Stimulated activated naive B cell treated with anti-CD40 and anti-IgM and Interleukin-4, amounts not matched to agents 10 μg/mL and 1 μg/mL and 100 μg/mL, for 72 hours (primary cell): Measurements from ENCODE around the gene BMP2.

Source experiments
- ATAC-seq, 2 donors: fragments of 150-1000 bp; cut with Tn5 transposase; replicated peaks; 2 replicates each; pipeline ENCODE4 v1.10.0; 2021; ENCODE audit warnings: moderate library complexity in 1 of 2
- DNase-seq: peaks from one replicate; pipeline ENCODE4 v3.0.0; 2021
- H3K27ac Mint-ChIP-seq: one replicate; pipeline ENCODE4 v1.8.0; 2022; ENCODE audit warnings: mild to moderate bottlenecking, mixed read lengths
- H3K27me3 Mint-ChIP-seq, 2 donors: one replicate each; pipeline ENCODE4 v1.8.0; 2022; ENCODE audit warnings: mixed read lengths in 2 of 2
- H3K36me3 Mint-ChIP-seq, 2 donors: one replicate each; pipeline ENCODE4 v1.8.0; 2022; ENCODE audit warnings: mixed read lengths in 2 of 2, mild to moderate bottlenecking in 1 of 2
- H3K4me1 Mint-ChIP-seq, 2 donors: one replicate each; pipeline ENCODE4 v1.8.0; 2022; ENCODE audit warnings: mixed read lengths in 2 of 2, mild to moderate bottlenecking in 1 of 2
- H3K4me3 Mint-ChIP-seq, 2 donors: one replicate each; pipeline ENCODE4 v1.8.0; 2022; ENCODE audit warnings: mild to moderate bottlenecking in 2 of 2, mixed read lengths in 2 of 2, moderate library complexity in 1 of 2
- H3K9me3 Mint-ChIP-seq, 2 donors: one replicate each; pipeline ENCODE4 v1.8.0; 2022; ENCODE audit warnings: mixed read lengths in 2 of 2, mild to moderate bottlenecking in 1 of 2

The BMP2 gene

DNA sequence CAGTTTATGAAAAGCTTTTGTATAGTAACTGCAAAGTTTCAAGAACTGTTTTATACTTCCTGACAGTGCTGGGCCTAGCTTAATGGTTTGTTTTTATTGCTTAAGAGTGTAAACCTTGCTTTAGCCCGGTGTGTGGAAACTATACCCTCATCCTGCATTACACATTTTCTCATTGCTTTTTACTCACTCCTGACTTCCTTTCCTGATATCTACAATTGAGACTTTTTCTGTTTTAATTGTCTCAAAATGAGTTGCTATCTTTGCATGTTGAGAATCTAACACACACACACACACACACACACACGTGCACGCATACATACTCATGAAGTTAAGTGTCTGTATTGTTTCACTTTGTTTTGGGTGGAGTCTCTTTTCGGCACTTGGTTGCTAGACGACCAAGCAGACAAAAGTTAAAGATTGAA lies 16.7 kb downstream of the BMP2 start:
- Mint-ChIP-seq H3K4me1 (no peaks in the 10 kb centered on the region), H3K9me3 (no peaks in the 10 kb centered on the region), H3K27me3 (peaks cover 0 to 5% of the 10 kb centered on the region in 2 donors), H3K27ac (no peak overlapping the region), H3K36me3 (no peaks in the 10 kb centered on the region), H3K4me3 (no peak overlapping the region)
- ATAC-seq (no peak), DNase-seq (no peak)

DNA sequence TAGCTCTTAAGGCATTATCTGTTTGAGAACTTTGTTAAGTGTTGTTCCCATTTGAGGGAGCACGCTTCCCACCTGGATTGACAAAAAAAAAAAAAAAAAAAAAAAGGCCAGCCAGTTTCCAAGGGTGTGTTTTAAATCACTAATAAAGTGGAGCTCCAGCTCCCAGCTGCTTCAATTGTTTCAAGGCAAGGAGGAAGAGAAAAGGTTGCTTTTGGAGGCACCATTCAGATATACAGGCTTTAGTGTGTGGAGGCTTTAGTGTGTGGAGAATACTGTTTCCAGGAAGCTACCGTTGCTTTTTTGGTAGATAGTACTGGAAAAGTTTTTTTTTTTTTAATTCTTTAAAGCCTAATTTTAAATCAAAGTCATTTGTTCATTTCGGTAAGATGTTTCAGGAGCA lies 17.3 kb downstream of the BMP2 start:
- Mint-ChIP-seq H3K36me3 (no peaks in the 10 kb centered on the region), H3K4me3 (no peak overlapping the region), H3K27ac (no peak overlapping the region), H3K27me3 (peaks cover 0 to 4% of the 10 kb centered on the region in 2 donors), H3K9me3 (no peaks in the 10 kb centered on the region), H3K4me1 (no peaks in the 10 kb centered on the region)
- DNase-seq (no peak), ATAC-seq (no peak)

DNA sequence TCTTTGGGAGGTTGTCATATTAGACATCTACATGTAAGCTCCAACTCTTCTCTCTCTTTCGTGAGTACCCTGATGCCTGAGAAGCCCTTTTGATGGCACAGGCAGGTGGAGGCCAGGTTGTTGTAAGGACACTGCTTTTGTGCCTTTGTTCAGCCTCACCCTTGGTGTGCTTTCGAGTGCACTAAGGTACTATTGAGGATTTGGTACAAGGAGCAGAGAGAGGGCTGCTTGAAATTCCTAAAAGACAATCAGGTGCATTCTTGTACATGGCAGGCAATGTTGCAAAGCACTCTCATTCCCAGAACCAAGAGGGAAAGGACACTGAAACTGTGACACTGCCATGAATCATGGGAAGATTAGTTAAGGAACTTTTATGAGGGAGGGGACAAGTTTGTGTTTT lies 19.1 kb downstream of the BMP2 start:
- no peaks in the 10 kb centered on the region for H3K9me3 Mint-ChIP-seq
- no peak overlapping the region for H3K27ac Mint-ChIP-seq
- H3K27me3 Mint-ChIP-seq: no peaks in the 10 kb centered on the region
- DNase-seq: no peak
- H3K4me1 Mint-ChIP-seq: no peaks in the 10 kb centered on the region
- H3K4me3 Mint-ChIP-seq: no peak overlapping the region
- H3K36me3 Mint-ChIP-seq: no peaks in the 10 kb centered on the region
- no peak for ATAC-seq

DNA sequence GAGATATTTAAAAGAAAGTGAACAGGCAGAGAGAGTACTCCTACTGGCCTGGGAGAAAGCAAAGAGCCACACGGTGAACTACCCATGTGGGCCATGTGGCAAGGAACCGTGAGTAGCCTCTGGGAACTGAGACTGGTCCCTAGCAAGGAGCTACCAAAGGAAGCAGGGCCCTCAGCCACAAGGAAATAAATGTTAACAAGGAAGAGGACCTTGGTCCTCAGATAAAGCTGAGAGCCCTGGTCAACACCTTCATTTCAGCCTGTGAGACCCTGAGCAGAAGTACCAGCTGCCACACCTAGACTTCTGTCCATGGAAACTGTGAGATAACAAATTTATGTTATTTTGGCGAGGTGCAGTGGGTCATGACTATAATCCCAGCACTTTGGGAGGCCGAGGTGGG lies 25.3 kb downstream of the BMP2 start:
- H3K27ac Mint-ChIP-seq: no peak overlapping the region
- DNase-seq (no peak), ATAC-seq (no peak)

DNA sequence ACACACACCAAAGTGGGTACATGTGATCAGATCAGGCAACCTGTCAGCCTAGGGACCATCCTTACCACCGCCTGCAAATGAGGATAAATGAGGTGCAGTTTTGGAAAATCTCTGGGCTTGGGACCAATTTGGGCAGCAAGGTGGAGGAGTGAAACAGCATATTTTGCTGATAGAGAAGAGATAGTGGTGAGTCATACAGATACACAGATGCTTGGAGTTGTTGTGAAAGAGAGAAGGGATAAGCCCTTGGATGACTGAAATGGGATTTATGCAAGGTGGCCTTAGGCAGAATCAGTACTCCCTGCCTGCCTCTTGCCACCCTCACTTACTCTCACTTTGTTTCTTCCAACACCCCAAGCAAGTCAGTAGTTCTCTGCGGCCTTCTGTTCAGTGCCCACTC lies 34.7 kb downstream of the BMP2 start:
- Mint-ChIP-seq H3K9me3 (peaks cover 4 to 5% of the 10 kb centered on the region in 2 donors), H3K36me3 (no peaks in the 10 kb centered on the region), H3K4me1 (no peaks in the 10 kb centered on the region), H3K4me3 (no peak overlapping the region), H3K27ac (no peak overlapping the region), H3K27me3 (peaks cover 4 to 19% of the 10 kb centered on the region in 2 donors)
- ATAC-seq: no peak
- DNase-seq: no peak

More for the DNA sequence above, 25.3 kb downstream of the BMP2 start:
- Mint-ChIP-seq H3K4me3 (no peak overlapping the region), H3K36me3 (no peaks in the 10 kb centered on the region), H3K4me1 (no peaks in the 10 kb centered on the region), H3K9me3 (no peaks in the 10 kb centered on the region), H3K27me3 (peaks cover 4 to 10% of the 10 kb centered on the region in 2 donors)

DNA sequence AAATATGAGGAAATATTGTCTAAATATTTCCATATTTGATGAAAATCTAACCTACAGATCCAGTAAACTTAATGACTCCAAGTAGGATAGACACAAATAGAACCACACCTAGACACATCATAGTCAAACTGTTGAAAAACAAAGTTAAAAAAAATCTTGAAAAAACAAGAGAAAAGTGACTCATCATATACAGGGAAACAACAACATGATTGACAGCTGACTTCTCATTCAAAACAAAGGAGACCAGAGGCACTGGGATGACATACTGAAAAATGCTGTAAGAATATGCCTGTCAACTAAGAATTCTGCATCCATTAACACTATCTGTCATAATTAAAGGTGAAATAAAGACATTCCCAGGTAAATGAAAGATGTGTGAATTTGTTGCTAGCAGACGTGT lies 38.8 kb downstream of the BMP2 start:
- no peak overlapping the region for H3K4me3 Mint-ChIP-seq
- H3K36me3 Mint-ChIP-seq: no peaks in the 10 kb centered on the region
- H3K27me3 Mint-ChIP-seq: peaks cover 4 to 10% of the 10 kb centered on the region in 2 donors
- ATAC-seq (no peak), DNase-seq (no peak)
- no peak overlapping the region for H3K27ac Mint-ChIP-seq
- H3K4me1 Mint-ChIP-seq: no peaks in the 10 kb centered on the region
- H3K9me3 Mint-ChIP-seq: peaks cover 4 to 5% of the 10 kb centered on the region in 2 donors

DNA sequence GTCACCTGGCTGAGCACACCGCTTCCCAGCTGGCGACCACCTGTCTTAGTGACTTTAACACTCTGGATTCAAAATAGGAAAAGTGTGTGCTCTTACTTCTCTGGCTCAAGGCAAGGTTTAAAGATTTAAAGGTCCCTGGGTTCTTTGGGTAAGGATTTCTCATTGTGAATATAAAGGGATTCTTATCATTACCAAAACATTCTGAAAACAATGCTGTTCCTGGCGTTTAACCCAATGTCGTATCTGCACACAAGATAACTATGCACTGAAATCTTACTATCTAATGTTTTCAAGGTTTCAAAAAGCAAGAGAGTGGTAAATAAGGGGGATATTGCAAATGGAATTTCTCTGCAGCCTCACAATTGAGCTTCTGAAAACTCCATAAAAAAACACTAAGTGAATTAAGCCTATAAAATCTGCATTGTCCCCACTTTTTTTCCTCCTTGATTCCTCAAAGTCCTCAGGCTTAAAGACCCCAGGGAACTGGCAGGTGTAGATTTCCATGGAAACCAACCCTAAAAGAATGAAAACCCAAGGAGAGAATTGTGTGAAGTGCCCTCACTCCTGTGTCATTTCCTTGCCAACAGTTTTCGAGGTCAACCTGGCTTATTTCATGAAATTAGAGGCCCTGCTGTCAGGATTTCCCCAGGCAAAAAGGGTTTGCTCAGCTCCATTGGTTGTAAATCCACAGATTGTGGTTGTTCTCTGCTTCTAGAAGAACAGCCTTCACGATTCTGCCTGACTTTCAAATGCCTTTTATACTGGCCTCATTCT lies 44.0 kb downstream of the BMP2 start:
- ATAC-seq (no peak), DNase-seq (no peak)
- H3K36me3 Mint-ChIP-seq: no peaks in the 10 kb centered on the region
- H3K4me1 Mint-ChIP-seq: no peaks in the 10 kb centered on the region
- H3K27ac Mint-ChIP-seq: no peak overlapping the region
- H3K27me3 Mint-ChIP-seq: peaks cover 5 to 11% of the 10 kb centered on the region in 2 donors
- H3K9me3 Mint-ChIP-seq: no peaks in the 10 kb centered on the region
- no peak overlapping the region for H3K4me3 Mint-ChIP-seq

DNA sequence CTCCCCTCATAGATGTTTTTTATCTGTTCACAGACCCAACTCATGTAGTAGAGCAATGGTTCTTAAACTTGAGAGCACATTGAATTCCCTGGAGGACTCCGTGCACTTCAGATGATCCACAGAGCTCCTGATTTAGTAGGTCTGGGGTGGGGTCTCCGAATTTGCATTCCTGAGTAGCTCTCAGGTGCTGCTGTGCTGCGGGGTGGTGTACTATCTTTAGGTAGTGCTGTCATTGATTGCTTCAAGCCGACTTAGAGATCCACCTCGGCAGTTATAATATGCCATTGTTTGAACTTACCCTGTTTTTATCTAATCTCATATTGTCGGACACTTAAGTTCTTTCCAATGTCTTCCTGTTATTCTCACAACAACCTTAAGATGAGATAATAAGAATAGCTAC lies 45.0 kb downstream of the BMP2 start:
- Mint-ChIP-seq H3K9me3 (no peaks in the 10 kb centered on the region), H3K4me3 (no peak overlapping the region), H3K36me3 (no peaks in the 10 kb centered on the region), H3K27ac (no peak overlapping the region), H3K27me3 (peaks cover 5 to 11% of the 10 kb centered on the region in 2 donors), H3K4me1 (no peaks in the 10 kb centered on the region)
- no peak for DNase-seq
- no peak for ATAC-seq

DNA sequence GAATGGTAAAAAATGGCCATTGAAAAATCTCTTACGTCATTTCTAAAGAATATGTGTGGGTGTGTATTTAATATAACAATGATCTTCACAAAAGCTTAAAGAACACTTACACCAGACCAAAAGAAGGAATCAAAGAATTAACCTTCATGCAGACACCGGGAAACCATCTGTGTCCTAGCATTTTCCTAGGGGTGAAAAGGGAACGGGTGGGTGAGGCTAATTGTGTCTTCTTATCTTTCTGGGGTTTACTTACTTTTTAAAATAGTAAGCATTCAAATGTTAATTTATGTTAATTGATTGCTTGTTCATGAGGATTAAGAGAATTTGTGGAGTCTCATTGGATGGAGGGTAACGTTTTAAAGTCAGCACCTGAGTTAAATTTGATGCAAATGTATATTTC lies 47.5 kb downstream of the BMP2 start:
- ATAC-seq (no peak), DNase-seq (no peak)
- no peaks in the 10 kb centered on the region for H3K36me3 Mint-ChIP-seq
- no peaks in the 10 kb centered on the region for H3K9me3 Mint-ChIP-seq
- H3K4me3 Mint-ChIP-seq: no peak overlapping the region
- H3K27me3 Mint-ChIP-seq: peaks cover 11% of the 10 kb centered on the region in 2 donors
- no peaks in the 10 kb centered on the region for H3K4me1 Mint-ChIP-seq
- no peak overlapping the region for H3K27ac Mint-ChIP-seq

DNA sequence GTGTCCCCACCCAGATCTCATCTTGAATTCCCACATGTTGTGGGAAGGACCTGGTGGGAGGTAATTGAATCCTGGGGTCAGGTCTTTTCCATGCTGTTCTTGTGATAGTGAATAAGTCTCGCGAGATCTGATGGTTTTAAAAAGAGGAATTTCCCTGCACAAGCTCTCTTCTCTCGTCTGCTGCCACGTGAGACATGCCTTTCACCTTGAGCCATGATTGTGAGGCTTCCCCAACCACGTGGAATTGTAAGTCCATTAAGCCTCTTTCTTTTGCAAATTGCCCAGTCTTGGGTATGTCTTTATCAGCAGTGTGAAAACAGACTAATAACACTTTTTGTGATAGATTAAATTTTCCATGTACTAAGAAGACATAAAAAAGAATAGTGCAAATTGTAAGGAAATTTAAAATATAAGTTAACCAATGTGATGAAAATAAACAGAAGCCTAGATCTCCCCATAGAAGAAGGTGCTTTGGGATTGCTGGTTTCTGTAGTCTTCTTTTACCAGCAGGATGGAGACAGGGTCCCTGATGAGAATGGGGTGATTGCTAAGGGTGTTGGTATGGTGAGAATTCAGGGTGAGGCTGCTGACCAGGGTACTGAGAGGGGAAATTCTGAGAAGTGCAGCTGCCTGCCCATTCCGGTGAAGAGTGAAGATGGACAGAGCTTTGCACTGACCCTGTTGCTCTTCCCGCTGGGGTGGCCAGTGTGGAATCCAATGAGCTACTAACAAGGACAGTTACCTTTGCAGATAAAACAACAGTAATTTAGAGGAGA lies 50.7 kb downstream of the BMP2 start:
- H3K4me1 Mint-ChIP-seq: no peaks in the 10 kb centered on the region
- DNase-seq: no peak
- H3K9me3 Mint-ChIP-seq: no peaks in the 10 kb centered on the region
- H3K36me3 Mint-ChIP-seq: no peaks in the 10 kb centered on the region
- H3K27ac Mint-ChIP-seq: no peak overlapping the region
- H3K4me3 Mint-ChIP-seq: no peak overlapping the region
- no peak for ATAC-seq
- peaks cover 4 to 11% of the 10 kb centered on the region in 2 donors for H3K27me3 Mint-ChIP-seq

DNA sequence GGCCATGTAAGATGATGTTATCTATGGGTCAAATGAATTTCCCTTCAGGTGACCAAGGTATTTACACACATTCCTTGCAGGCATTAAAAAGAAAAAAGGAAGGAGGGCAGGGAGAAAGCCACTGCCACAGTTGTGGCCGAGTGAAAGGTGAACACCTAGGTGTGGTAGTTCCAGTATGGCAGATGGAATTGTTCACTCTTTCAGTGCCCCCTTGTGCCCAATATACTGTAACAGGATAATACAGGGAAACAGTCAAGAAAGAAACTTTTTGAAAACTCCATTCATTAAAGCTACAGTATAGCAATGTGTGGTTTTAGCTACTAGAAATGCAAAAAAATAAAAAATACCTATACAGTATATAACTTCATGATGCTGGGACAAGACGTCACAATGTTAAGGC lies 52.1 kb downstream of the BMP2 start:
- no peak overlapping the region for H3K4me3 Mint-ChIP-seq
- no peaks in the 10 kb centered on the region for H3K9me3 Mint-ChIP-seq
- ATAC-seq (no peak), DNase-seq (no peak)
- H3K4me1 Mint-ChIP-seq: no peaks in the 10 kb centered on the region
- peaks cover under 1 to 11% of the 10 kb centered on the region in 2 donors for H3K27me3 Mint-ChIP-seq
- H3K36me3 Mint-ChIP-seq: no peaks in the 10 kb centered on the region
- no peak overlapping the region for H3K27ac Mint-ChIP-seq

DNA sequence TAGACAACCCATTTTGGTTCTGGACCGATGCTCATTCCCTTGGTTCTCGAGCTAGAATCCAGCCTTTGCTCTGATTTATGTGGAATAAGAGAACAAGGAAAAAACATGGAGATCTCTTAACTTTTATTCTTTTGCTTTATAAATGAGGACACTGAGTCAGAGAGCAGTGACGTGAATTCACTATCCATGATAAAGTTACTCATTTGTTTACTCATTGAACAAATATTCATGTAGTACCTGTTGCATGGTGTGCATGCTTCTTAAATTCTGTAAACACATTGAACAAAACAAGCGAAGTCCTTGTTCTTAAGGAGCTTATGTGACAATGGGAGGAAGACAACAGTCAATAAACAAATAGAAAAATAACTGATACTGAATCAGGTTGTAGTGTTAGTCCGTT lies 56.9 kb downstream of the BMP2 start:
- H3K36me3 Mint-ChIP-seq: no peaks in the 10 kb centered on the region
- no peaks in the 10 kb centered on the region for H3K4me1 Mint-ChIP-seq
- H3K27me3 Mint-ChIP-seq: no peaks in the 10 kb centered on the region
- H3K4me3 Mint-ChIP-seq: no peak overlapping the region
- no peak overlapping the region for H3K27ac Mint-ChIP-seq
- H3K9me3 Mint-ChIP-seq: no peaks in the 10 kb centered on the region
- ATAC-seq: no peak
- DNase-seq: no peak

DNA sequence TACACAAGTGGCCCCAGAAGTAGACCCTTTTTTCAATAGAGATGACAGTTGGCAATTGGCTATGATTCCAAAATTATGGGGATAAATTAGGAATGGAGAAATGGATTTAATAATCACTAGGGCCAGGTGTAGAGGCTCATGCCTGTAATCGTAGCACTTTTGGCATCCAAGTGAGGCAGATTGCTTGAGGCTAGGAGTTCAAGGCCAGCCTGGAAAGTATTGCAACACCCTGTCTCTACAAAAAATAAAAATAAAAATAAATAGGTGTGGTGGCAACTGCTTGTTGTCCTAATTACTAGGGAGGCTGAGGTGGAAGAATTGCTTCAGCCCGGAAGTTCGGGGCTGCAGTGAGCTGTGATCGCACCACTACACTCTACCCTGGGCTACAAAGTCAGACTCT lies 60.0 kb downstream of the BMP2 start:
- Mint-ChIP-seq H3K27me3 (no peaks in the 10 kb centered on the region), H3K4me3 (no peak overlapping the region), H3K4me1 (no peaks in the 10 kb centered on the region), H3K9me3 (no peaks in the 10 kb centered on the region), H3K36me3 (no peaks in the 10 kb centered on the region), H3K27ac (no peak overlapping the region)
- DNase-seq: no peak
- no peak for ATAC-seq

DNA sequence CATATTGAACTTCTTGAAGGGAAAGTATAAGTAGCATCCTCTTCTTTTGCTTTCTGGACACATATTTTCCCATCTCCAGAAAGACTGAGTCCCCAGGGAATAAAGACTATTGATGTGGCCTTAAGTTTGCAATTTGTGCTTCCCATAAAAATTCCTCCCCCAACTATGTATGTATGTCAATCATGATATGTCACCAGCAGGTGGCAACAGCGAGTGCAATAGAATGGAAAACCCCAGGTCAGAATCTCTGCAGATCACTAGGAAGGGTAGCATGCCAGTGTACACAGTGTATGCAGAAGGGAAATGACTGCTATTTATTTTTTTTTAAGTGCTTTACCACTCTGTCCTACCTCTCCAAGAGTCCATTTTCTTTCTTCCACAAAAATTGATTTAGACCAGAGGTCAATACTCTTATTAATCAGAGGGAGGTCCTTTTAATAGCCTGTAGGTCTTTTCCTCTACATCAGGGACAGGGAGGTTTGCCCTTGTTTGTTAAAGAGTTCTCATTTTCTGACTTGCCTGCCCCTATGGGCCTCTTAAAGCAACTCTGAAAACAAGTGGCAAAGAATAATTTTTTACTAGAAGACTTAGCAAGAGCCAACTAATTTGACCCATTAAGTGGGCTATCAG lies 61.4 kb downstream of the BMP2 start:
- no peaks in the 10 kb centered on the region for H3K9me3 Mint-ChIP-seq
- H3K27ac Mint-ChIP-seq: no peak overlapping the region
- no peaks in the 10 kb centered on the region for H3K27me3 Mint-ChIP-seq
- H3K4me1 Mint-ChIP-seq: no peaks in the 10 kb centered on the region
- no peaks in the 10 kb centered on the region for H3K36me3 Mint-ChIP-seq
- peak; percentile 83 to 94 for ATAC-seq
- no peak overlapping the region for H3K4me3 Mint-ChIP-seq
- DNase-seq: peak; percentile 25
